EH (cell line): Measurements from ENCODE around the gene S100A10.

ENCODE experiments used
- DNase-seq: peaks from one replicate; pipeline ENCODE4 v3.0.0-alpha.2; 2015; ENCODE audit warnings: low read depth

The S100A10 gene

GRCh38 chr1:151964510-151964909, 29.1 kb downstream of the S100A10 start:
- DNase-seq = no peak

GRCh38 chr1:151963288-151963687, 30.4 kb downstream of the S100A10 start:
- no peak for DNase-seq

- DNase-seq = no peak
Measured at GRCh38 chr1:151961833-151962232, 31.8 kb downstream of the S100A10 start.

- no peak for DNase-seq
Measured at GRCh38 chr1:151960780-151961513, 32.7 kb downstream of the S100A10 start.

- no peak for DNase-seq
Measured at GRCh38 chr1:151958959-151959358, 34.7 kb downstream of the S100A10 start.

GRCh38 chr1:151956957-151957497, 36.6 kb downstream of the S100A10 start:
- DNase-seq = no peak

- DNase-seq = no peak
Measured at GRCh38 chr1:151953409-151954094, 40.1 kb downstream of the S100A10 start.

GRCh38 chr1:151952811-151953210, 40.8 kb downstream of the S100A10 start:
- no peak for DNase-seq

- DNase-seq = no peak
Measured at GRCh38 chr1:151949371-151950193, 44.1 kb downstream of the S100A10 start.

GRCh38 chr1:151948506-151948905, 45.2 kb downstream of the S100A10 start:
- DNase-seq = no peak

GRCh38 chr1:151947140-151947539, 46.5 kb downstream of the S100A10 start:
- peak; percentile 30 for DNase-seq

- DNase-seq = peak; percentile 96
Measured at GRCh38 chr1:151945725-151946722, 47.6 kb downstream of the S100A10 start.

- no peak for DNase-seq
Measured at GRCh38 chr1:151944857-151945575, 48.6 kb downstream of the S100A10 start.

GRCh38 chr1:151944126-151944856, 49.4 kb downstream of the S100A10 start:
- DNase-seq = no peak

- no peak for DNase-seq
Measured at GRCh38 chr1:151943591-151943990, 50.1 kb downstream of the S100A10 start.

GRCh38 chr1:151942882-151943281, 50.8 kb downstream of the S100A10 start:
- no peak for DNase-seq

GRCh38 chr1:151940541-151940940, 53.1 kb downstream of the S100A10 start:
- no peak for DNase-seq

GRCh38 chr1:151939779-151940178, 53.9 kb downstream of the S100A10 start:
- no peak for DNase-seq

- no peak for DNase-seq
Measured at GRCh38 chr1:151939141-151939540, 54.5 kb downstream of the S100A10 start.

GRCh38 chr1:151936653-151937052, 57.0 kb downstream of the S100A10 start:
- DNase-seq = no peak
